T-helper 2 cell (primary cell): ENCODE data around the gene GAS2.

Source experiments
- DNase-seq, 5 experiments: peaks; one replicate each; pipeline versions ENCODE4 v3.0.0 to v3.0.0-alpha.2; 2012 to 2022

The GAS2 gene

GRCh38 chr11:22674470-22675439, 8.3 kb downstream of the GAS2 start:
- no peak for DNase-seq

- DNase-seq: no peak
These were observed 10.9 kb downstream of the GAS2 start for GRCh38 chr11:22677153-22677903.

GRCh38 chr11:22680628-22681027, 14.2 kb downstream of the GAS2 start:
- DNase-seq: no peak

- DNase-seq: no peak
These were observed 14.9 kb downstream of the GAS2 start for GRCh38 chr11:22681281-22681812.

GRCh38 chr11:22684082-22684481, 17.7 kb downstream of the GAS2 start:
- DNase-seq: no peak

- no peak for DNase-seq
These were observed 18.7 kb downstream of the GAS2 start for GRCh38 chr11:22685111-22685510.

- no peak for DNase-seq
These were observed 22.5 kb downstream of the GAS2 start for GRCh38 chr11:22688914-22689313.

GRCh38 chr11:22690257-22690656, 23.8 kb downstream of the GAS2 start:
- DNase-seq: no peak

GRCh38 chr11:22690871-22691270, 24.5 kb downstream of the GAS2 start:
- DNase-seq: no peak

- no peak for DNase-seq
These were observed 33.0 kb downstream of the GAS2 start for GRCh38 chr11:22699388-22699787.

GRCh38 chr11:22702031-22702430, 35.6 kb downstream of the GAS2 start:
- no peak for DNase-seq

- peak in 1 of 5 experiments; percentile 4 for DNase-seq
These were observed 36.6 kb downstream of the GAS2 start for GRCh38 chr11:22703040-22703439.

- DNase-seq: no peak
These were observed 37.2 kb downstream of the GAS2 start for GRCh38 chr11:22703591-22703990.

GRCh38 chr11:22707119-22707899, 40.9 kb downstream of the GAS2 start:
- DNase-seq: no peak

GRCh38 chr11:22711071-22711770, 44.8 kb downstream of the GAS2 start:
- DNase-seq: no peak

- DNase-seq: no peak
These were observed 45.5 kb downstream of the GAS2 start for GRCh38 chr11:22711880-22712279.

GRCh38 chr11:22713336-22713735, 46.9 kb downstream of the GAS2 start:
- DNase-seq: no peak

- DNase-seq: no peak
These were observed 49.6 kb downstream of the GAS2 start for GRCh38 chr11:22715971-22716370.

- no peak for DNase-seq
These were observed 54.0 kb downstream of the GAS2 start for GRCh38 chr11:22720457-22720856.

GRCh38 chr11:22723274-22723673, 56.9 kb downstream of the GAS2 start:
- no peak for DNase-seq

- DNase-seq: no peak
These were observed 58.7 kb downstream of the GAS2 start for GRCh38 chr11:22725079-22725478.
